ENCODE data around the gene SLCO4C1. TPM values are rescaled to one million over a fixed set of nuclear protein-coding genes. Genes with fewer than 3 reads are reported as not detected.

Gene SLCO4C1
- total RNA-seq, 1 experiment from 2014 or later, result 4.8 TPM

DNA sequence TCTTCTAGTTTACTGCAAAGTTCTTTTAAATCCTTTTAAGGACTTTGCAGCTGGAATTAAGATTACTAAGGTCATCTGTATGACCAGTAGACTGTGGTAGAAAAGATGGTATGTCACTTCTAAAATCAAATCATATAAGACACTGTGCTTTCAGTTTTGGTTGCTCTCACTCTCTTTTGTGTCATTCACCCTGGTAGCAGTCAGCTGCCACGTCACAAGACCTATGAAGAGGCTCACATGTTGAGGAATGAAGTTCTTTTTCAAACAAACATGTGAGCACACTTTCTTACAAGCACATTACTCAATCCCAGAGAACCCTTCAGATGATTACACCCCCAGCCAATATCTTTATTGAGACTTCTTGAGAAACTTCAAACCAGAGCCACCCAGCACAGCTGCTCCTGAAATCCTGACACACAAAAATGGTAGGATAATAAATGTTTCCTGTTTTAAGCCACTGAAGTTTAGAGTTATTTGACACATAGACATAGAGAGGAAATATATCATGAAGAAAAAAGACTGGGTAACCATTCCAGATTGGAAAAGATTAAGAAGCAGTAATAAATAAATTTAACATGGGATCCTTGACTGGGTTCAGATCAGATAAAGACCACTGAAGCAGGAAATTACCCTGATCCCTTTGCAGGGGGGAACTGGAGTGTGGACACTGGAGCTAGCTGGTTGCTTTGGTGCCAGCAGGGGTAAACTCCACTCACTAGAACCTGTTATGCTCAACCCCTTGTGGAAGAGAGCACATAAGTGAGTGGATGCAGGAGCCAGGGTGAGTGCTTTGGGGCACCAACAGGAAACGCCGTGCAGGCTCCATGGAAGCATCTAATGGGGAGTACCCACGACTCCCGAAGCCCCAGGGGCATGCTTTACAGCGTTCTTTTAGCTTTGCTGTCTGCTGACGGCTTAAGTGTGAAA is 64.1 kb downstream of the SLCO4C1 start:
- H3K23ac ChIP-seq (ENCODE audit: insufficient read length, low read depth, low read length), result no peak overlapping the region
- H3K4me1 ChIP-seq (ENCODE audit: insufficient read depth, low read length), result no peaks in the 10 kb centered on the region; the same call in 1 of the 2 replicates
- H4K20me1 ChIP-seq (ENCODE audit: control insufficient read depth, insufficient read depth, insufficient read length), result no peaks in the 10 kb centered on the region
- H2AFZ ChIP-seq (ENCODE audit: low read length), result no peak overlapping the region
- H2BK15ac ChIP-seq (ENCODE audit: low read depth, low read length), result no peak overlapping the region
- DNase-seq, result no peak
- H3K4me2 ChIP-seq (ENCODE audit: insufficient read depth, insufficient read length, low read length), result no peak overlapping the region
- H3K27me3 ChIP-seq (ENCODE audit: insufficient read depth, low read length), result no peaks in the 10 kb centered on the region
- no peak overlapping the region for H3K14ac ChIP-seq (ENCODE audit: insufficient read depth, low read length)
- peaks cover 0 to 2% (median 0%) of the 10 kb centered on the region in 3 experiments; a peak in 2 of 7 replicates for H3K36me3 Mint-ChIP-seq (ENCODE audit: insufficient read depth in 1 of 3, low read depth in 3 of 3)
- no peak overlapping the region for H4K91ac ChIP-seq (ENCODE audit: insufficient read length, low read depth, low read length)
- H3K4me3 Mint-ChIP-seq, result no peak overlapping the region
- no peaks in the 10 kb centered on the region for H3K79me1 ChIP-seq (ENCODE audit: insufficient read depth, low read depth, low read length, poor library complexity, severe bottlenecking)
- H2BK12ac ChIP-seq (ENCODE audit: insufficient read length, low read depth, low read length), result no peak overlapping the region
- WGBS (ENCODE audit: extremely low coverage, insufficient read length, low lambda C conversion rate), result no CpG with 5 or more reads among the region's 7 CpGs
- H2AK5ac ChIP-seq (ENCODE audit: insufficient read length, low read length), result no peak overlapping the region
- no peak overlapping the region for H2BK120ac ChIP-seq (ENCODE audit: low read depth, low read length, poor library complexity, severe bottlenecking)
- no peak overlapping the region for H3K56ac ChIP-seq (ENCODE audit: insufficient read length, low read depth, low read length)
- no peak overlapping the region for H3T11ph ChIP-seq (ENCODE audit: low read length)
- H4K8ac ChIP-seq (replicated peaks; ENCODE audit: insufficient read length, low read depth, low read length), result no peak overlapping the region
- H3K23me2 ChIP-seq (ENCODE audit: insufficient read length, low read depth, low read length, poor library complexity, severe bottlenecking), result no peaks in the 10 kb centered on the region
- no peak overlapping the region for H4K5ac ChIP-seq (ENCODE audit: insufficient read length, low read depth, low read length)
- H2BK5ac ChIP-seq (ENCODE audit: insufficient read length, low read length), result no peak overlapping the region
- peaks cover 0 to 4% of the 10 kb centered on the region in 2 experiments; a peak in 1 of 4 replicates for H3K4me1 Mint-ChIP-seq
- H3K79me2 ChIP-seq (ENCODE audit: insufficient read depth, low read length), result no peaks in the 10 kb centered on the region
- H3K27me3 Mint-ChIP-seq (ENCODE audit: low read depth), result no peaks in the 10 kb centered on the region
- no peaks in the 10 kb centered on the region for H3K9me3 ChIP-seq (ENCODE audit: control insufficient read depth, low read depth, low read length)
- 0 out of 5 replicates have a peak, but pooled peaks cover 0 to 3% of the 10 kb centered on the region in 2 experiments for H3K9me3 Mint-ChIP-seq
- no peak overlapping the region for H3K27ac ChIP-seq (ENCODE audit: insufficient read length, low read depth, low read length)
- TF ChIP-seq CTCF (conservative IDR thresholded peaks at IDR 0.05), result no peak
- no peak overlapping the region for H3K9ac ChIP-seq (ENCODE audit: extremely low read depth, insufficient read length, low read length)
- H3K4ac ChIP-seq (ENCODE audit: low read depth, low read length), result no peak overlapping the region
- no peak overlapping the region for H3K18ac ChIP-seq (ENCODE audit: insufficient read length, low read depth, low read length)
- peak overlapping the region in 1 of 3 experiments; percentile 82; a peak in 1 of 7 replicates for H3K27ac Mint-ChIP-seq
- H2BK20ac ChIP-seq (ENCODE audit: low read depth, low read length, poor library complexity, severe bottlenecking), result no peak overlapping the region
